Measurements from ENCODE around the gene NOTO.

The NOTO gene

DNA sequence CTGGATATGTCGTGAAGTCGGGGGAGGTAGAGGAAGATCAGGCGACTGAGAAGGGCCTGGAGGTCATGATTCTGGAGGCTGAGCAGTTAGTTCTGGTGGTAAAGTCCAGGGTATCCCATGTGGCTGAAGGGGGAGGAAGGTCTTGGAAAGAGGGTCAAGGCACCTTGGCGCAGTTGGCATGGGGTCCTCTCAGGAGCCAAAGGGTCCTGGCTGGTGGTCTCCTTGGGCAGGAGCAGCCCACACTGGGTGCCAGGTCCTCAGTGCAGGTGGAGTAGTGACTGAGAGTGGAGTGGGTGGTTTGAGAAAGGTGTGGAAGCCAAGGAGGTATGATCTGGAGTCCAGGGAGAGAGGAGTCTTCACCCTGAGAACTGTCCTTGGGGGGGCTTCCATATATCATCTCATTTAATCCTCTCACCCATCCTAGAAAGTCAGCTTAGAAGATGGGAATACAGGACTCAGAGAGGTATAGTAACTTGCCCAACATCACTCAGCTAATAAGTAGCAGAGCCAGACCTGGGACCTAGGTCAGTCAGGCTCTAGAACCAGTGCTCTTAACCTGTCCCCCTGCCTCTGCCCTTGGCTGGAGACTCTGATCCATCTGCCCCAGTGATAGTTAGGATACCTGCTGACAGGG is 57.4 kb downstream of the NOTO start:
- H3K9me3 ChIP-seq (ENCODE audit: severe bottlenecking) = no peaks in the 10 kb centered on the region
- ATAC-seq (ENCODE audit: low read depth) (no peak), DNase-seq (ENCODE audit: low spot score) (no peak)
- no peaks in the 10 kb centered on the region for H3K27me3 ChIP-seq (ENCODE audit: insufficient read depth, poor library complexity, severe bottlenecking)
- peaks cover 7% of the 10 kb centered on the region for H3K4me1 ChIP-seq (ENCODE audit: insufficient read depth, poor library complexity, severe bottlenecking)
- TF ChIP-seq, protein P1, sequence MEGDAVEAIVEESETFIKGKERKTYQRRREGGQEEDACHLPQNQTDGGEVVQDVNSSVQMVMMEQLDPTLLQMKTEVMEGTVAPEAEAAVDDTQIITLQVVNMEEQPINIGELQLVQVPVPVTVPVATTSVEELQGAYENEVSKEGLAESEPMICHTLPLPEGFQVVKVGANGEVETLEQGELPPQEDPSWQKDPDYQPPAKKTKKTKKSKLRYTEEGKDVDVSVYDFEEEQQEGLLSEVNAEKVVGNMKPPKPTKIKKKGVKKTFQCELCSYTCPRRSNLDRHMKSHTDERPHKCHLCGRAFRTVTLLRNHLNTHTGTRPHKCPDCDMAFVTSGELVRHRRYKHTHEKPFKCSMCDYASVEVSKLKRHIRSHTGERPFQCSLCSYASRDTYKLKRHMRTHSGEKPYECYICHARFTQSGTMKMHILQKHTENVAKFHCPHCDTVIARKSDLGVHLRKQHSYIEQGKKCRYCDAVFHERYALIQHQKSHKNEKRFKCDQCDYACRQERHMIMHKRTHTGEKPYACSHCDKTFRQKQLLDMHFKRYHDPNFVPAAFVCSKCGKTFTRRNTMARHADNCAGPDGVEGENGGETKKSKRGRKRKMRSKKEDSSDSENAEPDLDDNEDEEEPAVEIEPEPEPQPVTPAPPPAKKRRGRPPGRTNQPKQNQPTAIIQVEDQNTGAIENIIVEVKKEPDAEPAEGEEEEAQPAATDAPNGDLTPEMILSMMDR (IDR thresholded peaks at IDR 0.05; ENCODE audit: poor library complexity, severe bottlenecking) = no peak
- no peak overlapping the region for H3K4me3 ChIP-seq (ENCODE audit: severe bottlenecking)
- no peak overlapping the region for H3K27ac ChIP-seq (ENCODE audit: poor library complexity, severe bottlenecking)
- no peaks in the 10 kb centered on the region for H3K36me3 ChIP-seq (ENCODE audit: low read depth)

DNA sequence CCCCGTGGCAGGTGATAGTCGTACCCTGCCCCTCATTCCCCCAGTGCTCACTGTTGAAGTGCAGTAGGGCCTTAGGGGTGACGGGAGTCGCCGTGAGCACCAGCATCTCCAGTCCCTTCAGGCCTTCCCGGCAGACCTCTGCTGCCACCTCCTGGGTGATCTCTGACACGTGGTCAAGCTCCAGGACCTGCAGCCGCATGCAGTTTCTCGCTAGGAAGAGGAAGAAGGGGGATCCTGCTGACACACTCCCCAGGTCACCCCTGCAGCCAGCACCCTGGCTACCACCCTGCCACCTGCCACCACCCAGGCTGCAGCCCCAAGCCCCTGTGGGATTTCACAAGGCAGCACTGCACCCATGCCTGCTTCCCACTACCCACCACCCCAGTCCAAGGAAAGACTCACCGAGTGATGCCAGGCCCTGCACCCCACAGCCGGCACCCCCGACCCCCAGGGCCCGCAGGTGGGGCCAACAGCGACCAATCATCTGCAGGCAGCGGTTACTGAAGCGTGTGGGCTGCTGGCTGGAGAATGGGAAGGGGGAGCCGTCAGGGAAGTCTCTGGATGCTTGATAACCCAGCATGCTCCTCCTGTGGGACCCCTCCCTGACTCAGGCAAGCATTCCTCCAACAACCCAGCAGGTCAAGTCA is 58.1 kb downstream of the NOTO start:
- Histone ChIP-seq H3K36me3 (ENCODE audit: low read depth) (no peaks in the 10 kb centered on the region), H3K27me3 (ENCODE audit: insufficient read depth, poor library complexity, severe bottlenecking) (no peaks in the 10 kb centered on the region), H3K4me3 (ENCODE audit: severe bottlenecking) (no peak overlapping the region), H3K4me1 (ENCODE audit: insufficient read depth, poor library complexity, severe bottlenecking) (peaks cover 2% of the 10 kb centered on the region), H3K27ac (ENCODE audit: poor library complexity, severe bottlenecking) (no peak overlapping the region), H3K9me3 (ENCODE audit: severe bottlenecking) (no peaks in the 10 kb centered on the region)
- DNase-seq (ENCODE audit: low spot score) (no peak), ATAC-seq (ENCODE audit: low read depth) (peak; percentile 56)
- TF ChIP-seq, protein P1 (IDR thresholded peaks at IDR 0.05; ENCODE audit: poor library complexity, severe bottlenecking) = peak; percentile 56
